ENCODE results near the gene PLP2.
"Not testable (repeated sequence)": the region's sequence is repeated elsewhere in the genome, so short reads cannot be mapped to it uniquely, and the experiment has no call there.

Gene PLP2

DNA sequence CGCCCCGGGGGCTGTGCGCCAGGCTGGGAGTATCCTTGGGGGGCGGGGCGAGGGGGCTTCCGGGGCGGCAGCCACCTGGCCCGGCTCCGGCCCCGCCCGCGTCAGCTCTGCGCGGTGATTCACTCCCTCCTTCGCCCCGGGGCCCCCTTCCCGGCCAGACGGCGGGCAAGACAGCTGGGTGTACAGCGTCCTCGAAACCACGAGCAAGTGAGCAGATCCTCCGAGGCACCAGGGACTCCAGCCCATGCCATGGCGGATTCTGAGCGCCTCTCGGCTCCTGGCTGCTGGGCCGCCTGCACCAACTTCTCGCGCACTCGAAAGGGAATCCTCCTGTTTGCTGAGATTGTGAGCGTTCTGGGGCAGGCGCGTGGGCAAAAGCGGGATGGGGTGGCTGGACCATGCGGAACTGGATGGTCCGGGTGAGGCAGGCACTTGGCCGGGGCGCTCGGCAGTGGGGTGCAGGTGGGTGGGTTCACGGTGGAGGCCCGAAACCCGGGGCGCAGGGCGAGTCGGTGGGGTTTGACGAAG is at the start of gene PLP2:
Gene PLP2 (plus strand): TSS at position 147 of the 528 bp plus-strand sequence. CDS start 103 bp downstream, at position 250.
- DNase-seq (ENCODE audit: low spot score), result peak; percentile 78

DNA sequence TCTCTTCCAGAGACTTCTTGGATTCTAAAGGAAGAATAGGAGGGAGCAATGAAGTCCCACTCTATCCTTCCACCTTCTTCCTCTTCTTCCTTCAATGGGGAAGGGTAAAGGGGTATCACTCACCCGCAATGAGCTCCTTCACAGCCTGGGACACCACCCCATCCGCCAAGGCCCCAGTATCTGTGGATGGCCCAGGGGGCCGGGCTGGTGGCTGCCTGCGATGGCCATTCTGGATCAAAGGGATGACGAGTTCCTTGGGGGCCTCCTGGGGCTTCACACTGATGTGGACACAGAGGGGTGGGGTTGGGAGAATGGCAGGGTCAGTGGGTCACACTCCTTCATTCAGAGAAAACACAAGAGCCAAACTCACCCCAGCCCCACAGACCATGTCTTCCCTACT is 49.2 kb upstream of the PLP2 start:
- no peak for DNase-seq (ENCODE audit: low spot score)

GRCh38 chrX:49127742-49128258 is 43.9 kb upstream of the PLP2 start:
- DNase-seq (ENCODE audit: low spot score), result not testable (repeated sequence)

DNA sequence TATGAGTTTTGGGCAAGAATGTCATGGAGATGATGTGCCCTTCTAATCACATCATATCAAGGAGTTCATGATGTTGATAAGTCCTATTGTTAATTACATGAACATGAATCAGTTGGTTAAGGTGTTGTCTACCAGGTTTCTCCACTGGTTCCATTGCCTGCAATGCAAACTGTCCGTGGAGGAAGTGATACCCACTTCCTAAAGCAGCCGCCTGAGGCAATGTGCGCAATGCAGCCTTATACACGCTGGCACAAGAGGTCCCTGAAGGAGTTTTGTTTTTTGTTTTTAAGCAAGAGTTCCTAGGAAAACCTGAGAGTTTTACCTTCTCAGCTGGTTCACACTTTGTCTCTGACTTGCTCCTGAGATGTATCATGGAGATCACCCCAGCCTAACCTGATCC is 42.3 kb upstream of the PLP2 start:
- DNase-seq (ENCODE audit: low spot score), result no peak

GRCh38 chrX:49132275-49132674 is 39.4 kb upstream of the PLP2 start:
- DNase-seq (ENCODE audit: low spot score), result not testable (repeated sequence)

DNA sequence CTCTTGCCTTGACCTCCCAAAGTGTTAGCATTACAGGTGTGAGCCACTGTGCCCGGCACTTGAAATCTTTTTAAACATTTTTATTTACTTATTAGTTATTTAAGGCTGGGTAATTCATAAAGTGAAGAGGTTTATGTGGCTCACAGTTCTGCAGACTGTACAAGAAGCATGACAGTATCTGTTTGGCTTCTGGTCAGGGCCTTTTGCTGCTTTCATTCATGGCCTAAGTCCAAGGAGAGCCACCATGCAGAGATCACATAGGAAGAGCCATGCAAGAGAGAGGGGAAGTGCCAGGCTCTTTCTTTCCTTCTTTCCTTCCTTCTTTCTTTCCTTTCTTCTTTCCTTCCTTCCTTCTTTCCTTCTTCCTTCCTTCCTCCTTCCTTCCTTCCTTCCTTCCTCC is 37.9 kb upstream of the PLP2 start:
- DNase-seq (ENCODE audit: low spot score), result no peak

GRCh38 chrX:49137492-49137891 is 34.2 kb upstream of the PLP2 start:
- no peak for DNase-seq (ENCODE audit: low spot score)

DNA sequence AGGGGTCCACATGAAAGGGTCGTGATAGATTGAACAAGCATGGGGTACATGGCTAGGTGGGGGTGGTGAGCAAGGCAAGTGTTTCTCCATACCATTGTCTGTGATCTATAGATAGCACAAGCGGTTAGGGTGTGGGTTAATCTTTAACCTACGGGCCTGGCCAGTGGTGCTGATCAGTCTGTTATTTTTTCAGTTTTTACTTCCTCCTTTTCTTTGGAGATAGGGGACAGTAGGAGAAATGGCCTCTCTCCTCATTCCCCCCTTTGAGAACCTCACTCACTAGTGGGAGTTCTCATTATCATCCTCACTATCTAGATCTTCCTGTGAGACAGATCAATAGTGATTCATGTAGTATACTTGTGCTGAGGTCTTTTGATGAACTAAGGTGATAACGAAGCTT is 32.0 kb upstream of the PLP2 start:
- DNase-seq (ENCODE audit: low spot score), result no peak

DNA sequence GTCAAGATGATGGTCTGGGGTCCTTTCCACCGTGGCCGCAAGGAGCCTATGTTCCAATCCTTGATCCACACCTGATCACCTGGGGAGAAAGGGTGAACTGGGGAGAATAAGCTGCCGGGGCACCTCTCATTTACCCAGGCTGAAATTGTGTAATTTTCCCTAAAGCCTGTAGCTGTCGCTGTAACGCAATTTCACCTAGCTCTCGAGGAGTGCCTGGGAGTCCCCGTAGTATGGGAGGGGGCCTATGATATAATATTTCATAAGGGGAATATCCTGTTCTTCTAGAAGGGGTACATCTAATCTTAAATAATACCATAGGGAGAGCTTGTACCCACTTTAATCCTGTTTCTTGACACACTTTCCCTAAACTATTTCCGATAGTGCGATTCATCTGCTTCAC is 29.4 kb upstream of the PLP2 start:
- DNase-seq (ENCODE audit: low spot score), result not testable (repeated sequence)

DNA sequence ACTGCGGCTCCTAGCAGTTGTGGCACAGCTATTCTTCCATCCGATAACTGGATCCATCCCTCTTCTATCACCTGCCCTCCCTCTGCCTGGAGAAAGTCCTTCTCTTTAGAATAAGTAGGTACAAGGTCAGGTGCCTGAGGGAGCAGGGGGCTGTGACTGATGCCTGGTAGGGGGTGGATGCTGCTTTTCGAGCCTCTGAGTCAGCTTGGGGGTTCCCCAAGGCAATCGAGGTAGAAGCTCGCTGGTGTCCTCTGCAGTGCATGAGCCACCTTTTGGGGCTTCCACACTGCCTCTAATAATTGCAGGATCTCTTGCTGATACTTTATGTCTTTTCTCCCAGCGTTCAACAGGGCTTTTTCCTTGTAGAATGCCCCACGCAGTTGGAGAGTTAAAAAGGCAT is 28.5 kb upstream of the PLP2 start:
- not testable (repeated sequence) for DNase-seq (ENCODE audit: low spot score)

GRCh38 chrX:49147282-49147681 is 24.4 kb upstream of the PLP2 start:
- no peak for DNase-seq (ENCODE audit: low spot score)

- no peak for DNase-seq (ENCODE audit: low spot score)
These were observed 23.8 kb upstream of the PLP2 start for GRCh38 chrX:49147936-49148335.

DNA sequence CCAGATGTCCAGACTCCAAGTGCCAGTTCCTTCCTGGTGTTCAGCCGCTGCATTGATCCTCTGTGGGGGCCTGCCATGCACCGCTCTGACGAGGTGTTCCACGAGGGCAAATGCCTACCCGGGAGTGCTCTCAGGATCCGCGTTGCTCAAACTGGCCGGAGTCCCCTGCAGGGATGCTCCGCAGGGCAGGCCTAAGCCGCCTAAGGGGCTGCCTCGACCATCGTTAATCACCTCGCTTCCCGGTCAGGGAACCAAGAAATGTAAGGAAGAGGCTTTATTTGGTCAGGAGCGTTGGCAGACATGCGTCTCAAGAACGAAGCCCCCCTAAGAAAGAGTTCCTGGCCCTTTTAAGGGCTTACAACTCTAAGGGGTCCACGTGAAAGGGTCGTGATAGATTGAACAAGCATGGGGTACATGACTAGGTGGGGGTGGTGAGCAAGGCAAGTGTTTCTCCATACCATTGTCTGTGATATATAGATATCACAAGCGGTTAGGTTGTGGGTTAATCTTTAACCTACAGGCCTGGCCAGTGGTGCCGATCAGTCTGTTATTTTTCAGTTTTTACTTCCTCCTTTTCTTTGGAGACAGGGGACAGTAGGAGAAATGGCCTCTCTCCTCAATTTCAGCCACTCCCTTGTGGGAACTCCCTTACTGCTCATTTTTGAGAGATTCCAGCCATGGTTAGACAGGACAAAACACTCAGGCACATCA is 23.2 kb upstream of the PLP2 start:
- DNase-seq (ENCODE audit: low spot score), result not testable (repeated sequence)

DNA sequence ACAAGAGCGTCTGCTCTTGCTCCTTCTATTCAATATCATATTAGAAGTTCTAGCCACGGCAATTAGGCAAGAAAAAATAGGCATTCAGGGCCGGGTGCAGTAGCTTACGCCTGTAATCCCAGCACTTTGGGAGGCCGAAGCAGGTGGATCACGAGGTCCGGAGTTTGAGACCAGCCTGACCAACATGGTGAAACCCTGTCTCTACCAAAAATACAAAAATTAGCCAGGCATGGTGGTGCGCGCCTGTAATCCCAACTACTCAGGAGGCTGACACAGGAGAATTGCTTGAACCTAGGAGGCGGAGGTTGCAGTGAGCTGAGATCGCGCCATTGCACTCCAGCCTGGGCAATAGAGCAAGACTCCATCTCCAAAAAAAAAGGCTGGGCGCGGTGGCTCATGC is 22.4 kb upstream of the PLP2 start:
- DNase-seq (ENCODE audit: low spot score), result not testable (repeated sequence)

GRCh38 chrX:49153467-49153866 is 18.2 kb upstream of the PLP2 start:
- DNase-seq (ENCODE audit: low spot score), result no peak

DNA sequence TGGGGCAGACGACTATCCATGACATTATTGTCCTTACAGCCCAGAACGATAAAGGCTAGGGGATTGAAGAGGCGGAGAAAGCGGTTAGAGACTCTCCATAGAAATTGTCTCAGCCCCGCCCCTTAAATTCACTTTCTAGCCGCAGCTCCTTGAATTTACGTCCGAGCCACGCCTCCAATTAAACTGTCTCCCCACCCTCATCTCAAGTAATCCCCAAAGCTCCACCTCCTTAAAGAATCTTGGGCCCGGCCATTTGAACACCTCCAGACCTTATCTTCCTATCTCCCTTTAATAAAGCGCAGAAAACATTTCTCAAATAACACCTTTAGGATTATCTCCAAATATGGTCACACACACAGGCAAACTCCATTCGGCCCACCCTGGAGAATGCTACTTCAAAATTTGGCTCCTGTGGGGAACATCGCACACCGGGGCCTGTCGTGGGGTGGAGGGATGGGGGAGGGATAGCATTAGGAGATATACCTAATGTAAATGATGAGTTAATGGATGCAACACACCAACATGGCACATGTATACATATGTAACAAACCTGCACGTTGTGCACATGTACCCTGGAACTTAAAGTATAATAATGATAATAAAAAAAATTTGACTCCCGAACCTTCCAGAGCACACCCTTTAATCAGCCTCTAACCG is 16.3 kb upstream of the PLP2 start:
- DNase-seq (ENCODE audit: low spot score), result peak; percentile 46

DNA sequence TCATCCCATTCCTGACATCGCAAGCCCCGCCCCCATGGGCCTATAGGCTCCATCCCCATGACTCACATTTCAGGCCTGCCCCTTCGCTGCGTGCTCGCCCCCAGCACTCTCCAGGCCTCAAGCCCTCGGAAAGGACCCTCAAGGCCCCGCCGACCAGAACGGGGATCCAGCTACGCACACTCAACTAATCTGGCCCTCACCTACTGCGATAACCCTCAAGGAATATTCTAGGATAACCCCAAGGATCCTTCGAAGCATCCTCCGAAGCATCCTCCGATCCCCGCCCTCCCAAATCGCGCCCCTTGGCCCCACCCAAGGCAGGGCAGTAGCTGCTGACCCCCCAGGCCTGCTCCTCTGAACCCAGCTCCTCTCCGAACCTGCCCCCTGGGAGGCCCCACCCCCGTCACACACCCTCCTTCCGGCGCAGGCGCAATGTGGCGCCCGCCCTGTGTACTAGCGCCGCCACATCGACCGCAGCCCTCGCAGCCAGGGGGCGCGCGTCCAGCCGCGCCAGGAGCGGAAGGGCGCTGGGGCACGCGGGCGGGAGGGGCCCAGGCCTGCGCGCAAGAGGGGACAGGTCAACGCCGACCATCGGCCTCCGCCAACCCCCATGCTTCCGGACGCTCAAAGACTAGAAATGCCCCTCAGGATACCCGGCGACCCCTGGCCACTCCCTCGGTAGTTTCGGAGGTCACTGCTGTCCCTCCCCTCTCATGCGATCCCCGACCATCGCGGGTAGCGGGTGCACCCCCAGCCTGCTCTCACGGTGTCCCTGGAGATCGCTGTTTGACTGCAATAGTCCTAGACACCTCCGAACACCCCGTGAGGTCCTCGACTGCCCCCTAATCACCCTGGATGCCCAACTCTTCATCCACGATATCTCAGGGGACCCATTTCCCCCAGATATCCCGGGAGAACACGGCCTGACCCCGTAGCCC is 15.5 kb upstream of the PLP2 start:
- DNase-seq (ENCODE audit: low spot score), result peak; percentile 87

- no peak for DNase-seq (ENCODE audit: low spot score)
These were observed 14.5 kb upstream of the PLP2 start for GRCh38 chrX:49157194-49157593.

- no peak for DNase-seq (ENCODE audit: low spot score)
These were observed 10.8 kb upstream of the PLP2 start for GRCh38 chrX:49160908-49161307.

GRCh38 chrX:49161632-49162031 is 10.1 kb upstream of the PLP2 start:
- no peak for DNase-seq (ENCODE audit: low spot score)

DNA sequence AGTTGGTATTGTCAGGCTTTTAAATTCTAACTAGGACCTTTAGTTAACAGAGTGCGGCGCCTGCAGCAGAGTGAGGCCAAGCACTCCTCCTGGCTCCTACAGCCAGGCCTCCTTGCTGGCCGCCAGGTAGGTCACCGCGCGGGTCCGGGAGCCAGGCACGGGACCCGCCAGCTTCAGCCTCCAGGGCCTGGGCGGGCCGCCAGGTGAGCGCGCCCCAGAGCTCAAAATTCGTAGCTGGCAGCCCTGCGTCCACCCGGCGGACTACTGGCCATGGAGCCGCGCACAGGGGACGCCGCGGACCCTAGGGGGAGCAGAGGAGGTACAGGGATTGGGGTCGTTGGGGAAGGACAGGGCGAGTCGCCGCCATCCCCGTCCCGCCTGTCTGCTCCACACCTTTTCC is 9.1 kb upstream of the PLP2 start, which contains the start of gene MAGIX:
Gene MAGIX (plus strand): TSS at position 139 of the 400 bp plus-strand sequence. CDS start 132 bp downstream, at position 271.
- no peak for DNase-seq (ENCODE audit: low spot score)

Data from CD4-positive, alpha-beta T cell treated with Interleukin-2 at 100 ng/mL for 4 hours (primary cell).